ENCODE measurements around the gene GPR89A.

DNA sequence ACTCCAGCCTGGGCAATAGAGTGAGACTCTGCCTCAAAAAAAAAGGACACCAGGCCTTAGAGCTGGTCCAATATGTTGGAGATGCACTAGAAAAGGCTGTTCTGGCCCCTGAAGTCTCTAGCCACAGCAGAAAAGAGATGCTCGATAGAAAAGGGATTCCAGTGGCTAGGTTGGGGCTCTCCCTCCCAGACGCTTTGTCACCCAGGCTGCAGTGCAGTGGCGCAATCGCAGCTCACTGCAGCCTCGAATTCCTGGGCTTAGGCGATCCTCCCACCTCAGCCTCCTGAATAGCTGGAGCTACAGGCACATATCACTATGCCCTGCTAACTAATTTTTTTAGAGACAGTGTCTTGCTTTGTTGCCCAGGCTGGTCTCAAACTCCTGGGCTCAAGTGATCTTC lies 81.1 kb downstream of the GPR89A start:
- TF ChIP-seq POLR2A (IDR thresholded peaks at IDR 0.05; ENCODE audit: low read depth, low read length), result no peak
- no peak for TF ChIP-seq POLR2AphosphoS5 (IDR thresholded peaks at IDR 0.05; ENCODE audit: low read depth, low read length)
- no peak for TF ChIP-seq TAF1 (IDR thresholded peaks at IDR 0.05; ENCODE audit: low read depth, low read length)

All from GM12891 (cell line).